ENCODE results near the gene PDCD1LG2.

GRCh38 chr9:5499889-5500398 is 10.4 kb upstream of the PDCD1LG2 start:
- TF ChIP-seq, protein P1, sequence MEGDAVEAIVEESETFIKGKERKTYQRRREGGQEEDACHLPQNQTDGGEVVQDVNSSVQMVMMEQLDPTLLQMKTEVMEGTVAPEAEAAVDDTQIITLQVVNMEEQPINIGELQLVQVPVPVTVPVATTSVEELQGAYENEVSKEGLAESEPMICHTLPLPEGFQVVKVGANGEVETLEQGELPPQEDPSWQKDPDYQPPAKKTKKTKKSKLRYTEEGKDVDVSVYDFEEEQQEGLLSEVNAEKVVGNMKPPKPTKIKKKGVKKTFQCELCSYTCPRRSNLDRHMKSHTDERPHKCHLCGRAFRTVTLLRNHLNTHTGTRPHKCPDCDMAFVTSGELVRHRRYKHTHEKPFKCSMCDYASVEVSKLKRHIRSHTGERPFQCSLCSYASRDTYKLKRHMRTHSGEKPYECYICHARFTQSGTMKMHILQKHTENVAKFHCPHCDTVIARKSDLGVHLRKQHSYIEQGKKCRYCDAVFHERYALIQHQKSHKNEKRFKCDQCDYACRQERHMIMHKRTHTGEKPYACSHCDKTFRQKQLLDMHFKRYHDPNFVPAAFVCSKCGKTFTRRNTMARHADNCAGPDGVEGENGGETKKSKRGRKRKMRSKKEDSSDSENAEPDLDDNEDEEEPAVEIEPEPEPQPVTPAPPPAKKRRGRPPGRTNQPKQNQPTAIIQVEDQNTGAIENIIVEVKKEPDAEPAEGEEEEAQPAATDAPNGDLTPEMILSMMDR (IDR thresholded peaks at IDR 0.05; ENCODE audit: low read depth, low read length, poor library complexity, severe bottlenecking): no peak
- TF ChIP-seq EZH2phosphoT487 (IDR thresholded peaks at IDR 0.05; ENCODE audit: borderline replicate concordance, low read length): no peak
